ENCODE data around the gene PPARG. TPM values are rescaled to one million over a fixed set of nuclear protein-coding genes. Genes with fewer than 3 reads are reported as not detected.

Gene PPARG
- total RNA-seq, 1 experiment from 2014 or later, result 71.6 TPM

GRCh38 chr3:12454076-12454815 is 165.4 kb downstream of the PPARG start:
- ChIA-PET RAD21 (ENCODE audit: low non-redundant PET in 1 of 2, low total read pairs in 2 of 2, uncharacterized antibody in 2 of 2, unreplicated experiment in 2 of 2) (no interaction called here), CTCF (interaction anchor here (0.6 kb wide), 1 partner anchor 25 kb away, joined by 3 read pairs; no protein-coding TSS in a partner anchor), POLR2A (no interaction called here)
- H3K9me3 ChIP-seq (ENCODE audit: control insufficient read depth in 1 of 2, insufficient read depth in 1 of 2, low read depth in 1 of 2, low read length in 2 of 2), result no peaks in the 10 kb centered on the region
- no peaks in the 10 kb centered on the region for H3K36me3 ChIP-seq (ENCODE audit: control insufficient read depth in 1 of 2, insufficient read depth in 2 of 2, low read length in 2 of 2)
- TF ChIP-seq YY1 (IDR thresholded peaks at IDR 0.05; ENCODE audit: extremely low read depth, insufficient replicate concordance, low read depth, low read length) (no peak), ZNF274 (IDR thresholded peaks at IDR 0.05; ENCODE audit: low read depth, low read length) (no peak), SIN3A (IDR thresholded peaks at IDR 0.05; ENCODE audit: low read depth) (no peak), ZBTB33 (IDR thresholded peaks at IDR 0.05; ENCODE audit: extremely low read depth, insufficient replicate concordance, low read length) (no peak), EGR1 (IDR thresholded peaks at IDR 0.05; ENCODE audit: low read depth) (no peak), CTCF (IDR thresholded peaks at IDR 0.05 in 2 of 3, conservative IDR thresholded peaks at IDR 0.05 in 1 of 3; ENCODE audit: borderline replicate concordance in 1 of 3, insufficient read depth in 1 of 3, low read depth in 2 of 3, low read length in 2 of 3) (no peak), REST (IDR thresholded peaks at IDR 0.05; ENCODE audit: low read depth) (no peak), RAD21 (IDR thresholded peaks at IDR 0.05; ENCODE audit: low read depth) (no peak)
- peaks cover 5 to 18% of the 10 kb centered on the region in 2 experiments; a peak in 2 of 4 replicates for H3K4me1 ChIP-seq (ENCODE audit: control insufficient read depth in 1 of 2, insufficient read depth in 2 of 2, low read length in 2 of 2)
- no peaks in the 10 kb centered on the region for H3K9me2 ChIP-seq (ENCODE audit: insufficient read depth)
- H2AFZ ChIP-seq (ENCODE audit: low read depth, low read length, poor library complexity, severe bottlenecking), result no peak overlapping the region
- H3K4me3 ChIP-seq (replicated peaks in 1 of 2; ENCODE audit: low read depth in 1 of 2, low read length in 2 of 2), result no peak overlapping the region
- peak overlapping the region; percentile 39 for H3K4me2 ChIP-seq (ENCODE audit: low read length)
- BruUV-seq (replicated peaks), result no TSS peak
- ATAC-seq (peak; percentile 17), DNase-seq (ENCODE audit: low read depth, low spot score) (no peak)
- no peaks in the 10 kb centered on the region for H3K79me2 ChIP-seq (ENCODE audit: insufficient read depth, low read length)
- no peaks in the 10 kb centered on the region for H4K20me1 ChIP-seq (ENCODE audit: insufficient read depth)
- H3K27ac ChIP-seq (ENCODE audit: low read depth, low read length), result no peak overlapping the region
- no peaks in the 10 kb centered on the region for H3K27me3 ChIP-seq (ENCODE audit: insufficient read depth, low read length)
- no peak overlapping the region for H3K9ac ChIP-seq (ENCODE audit: low read length)
- intact Hi-C loops (cut with micrococcal nuclease), result no loop called here
